ENCODE results near the gene DRGX.

The DRGX gene

GRCh38 chr10:49381111-49381900 is 14.6 kb downstream of the DRGX start:
- DNase-seq = no peak

GRCh38 chr10:49379596-49380410 is 16.1 kb downstream of the DRGX start:
- no peak for DNase-seq

GRCh38 chr10:49377256-49377655 is 18.6 kb downstream of the DRGX start:
- no peak for DNase-seq

GRCh38 chr10:49375611-49376010 is 20.3 kb downstream of the DRGX start:
- DNase-seq = no peak

GRCh38 chr10:49374740-49375139 is 21.1 kb downstream of the DRGX start:
- no peak for DNase-seq

- DNase-seq = no peak
These were observed 22.5 kb downstream of the DRGX start for GRCh38 chr10:49373361-49373760.

GRCh38 chr10:49371967-49372366 is 23.9 kb downstream of the DRGX start:
- DNase-seq = no peak

GRCh38 chr10:49370326-49371100 is 25.4 kb downstream of the DRGX start:
- no peak for DNase-seq

GRCh38 chr10:49369216-49370162 is 26.4 kb downstream of the DRGX start:
- no peak for DNase-seq

- DNase-seq = no peak
These were observed 27.6 kb downstream of the DRGX start for GRCh38 chr10:49368256-49368655.

GRCh38 chr10:49367600-49367999 is 28.3 kb downstream of the DRGX start:
- DNase-seq = no peak

- DNase-seq = no peak
These were observed 29.4 kb downstream of the DRGX start for GRCh38 chr10:49366460-49366859.

- no peak for DNase-seq
These were observed 30.0 kb downstream of the DRGX start for GRCh38 chr10:49365675-49366415.

- no peak for DNase-seq
These were observed 30.6 kb downstream of the DRGX start for GRCh38 chr10:49365275-49365674.

- DNase-seq = no peak
These were observed 31.1 kb downstream of the DRGX start for GRCh38 chr10:49364747-49365146.

- no peak for DNase-seq
These were observed 31.8 kb downstream of the DRGX start for GRCh38 chr10:49364051-49364450.

GRCh38 chr10:49363309-49364031 is 32.4 kb downstream of the DRGX start:
- DNase-seq = no peak

- DNase-seq = no peak
These were observed 33.2 kb downstream of the DRGX start for GRCh38 chr10:49362596-49363260.

GRCh38 chr10:49361735-49362568 is 33.9 kb downstream of the DRGX start:
- no peak for DNase-seq

All from NCI-H510A treated with DMSO at 0.1 percent for 48 hours (cell line).